ENCODE results near the gene HORMAD2.
"Not testable (repeated sequence)": the region's sequence is repeated elsewhere in the genome, so short reads cannot be mapped to it uniquely, and the experiment has no call there.

Gene HORMAD2

DNA sequence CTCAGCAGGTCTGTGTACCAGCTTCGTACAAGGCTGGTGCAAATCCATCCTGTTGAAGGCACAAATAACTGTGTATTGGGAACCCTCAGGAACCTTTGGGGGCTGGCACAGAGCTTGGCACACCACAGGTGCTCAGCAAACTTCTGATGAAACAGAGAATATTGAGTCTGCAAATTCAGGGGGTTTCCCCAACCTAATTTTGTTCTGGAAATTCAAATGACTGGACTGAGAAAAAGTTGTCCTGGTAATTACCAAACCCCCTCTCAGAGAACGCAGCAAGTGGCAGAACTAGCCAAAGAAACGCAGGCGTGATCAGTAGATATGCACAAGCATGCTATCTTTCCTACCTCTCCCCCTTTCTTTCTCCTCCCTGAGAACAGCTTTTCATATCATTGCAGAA, 118.7 kb downstream of the HORMAD2 start:
- in situ Hi-C loops (cut with HindIII; ENCODE audit: low sequenced_read_pairs), result no loop called here
- TF ChIP-seq, protein P1, sequence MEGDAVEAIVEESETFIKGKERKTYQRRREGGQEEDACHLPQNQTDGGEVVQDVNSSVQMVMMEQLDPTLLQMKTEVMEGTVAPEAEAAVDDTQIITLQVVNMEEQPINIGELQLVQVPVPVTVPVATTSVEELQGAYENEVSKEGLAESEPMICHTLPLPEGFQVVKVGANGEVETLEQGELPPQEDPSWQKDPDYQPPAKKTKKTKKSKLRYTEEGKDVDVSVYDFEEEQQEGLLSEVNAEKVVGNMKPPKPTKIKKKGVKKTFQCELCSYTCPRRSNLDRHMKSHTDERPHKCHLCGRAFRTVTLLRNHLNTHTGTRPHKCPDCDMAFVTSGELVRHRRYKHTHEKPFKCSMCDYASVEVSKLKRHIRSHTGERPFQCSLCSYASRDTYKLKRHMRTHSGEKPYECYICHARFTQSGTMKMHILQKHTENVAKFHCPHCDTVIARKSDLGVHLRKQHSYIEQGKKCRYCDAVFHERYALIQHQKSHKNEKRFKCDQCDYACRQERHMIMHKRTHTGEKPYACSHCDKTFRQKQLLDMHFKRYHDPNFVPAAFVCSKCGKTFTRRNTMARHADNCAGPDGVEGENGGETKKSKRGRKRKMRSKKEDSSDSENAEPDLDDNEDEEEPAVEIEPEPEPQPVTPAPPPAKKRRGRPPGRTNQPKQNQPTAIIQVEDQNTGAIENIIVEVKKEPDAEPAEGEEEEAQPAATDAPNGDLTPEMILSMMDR (IDR thresholded peaks at IDR 0.05; ENCODE audit: low read depth, low read length), result no peak
- no peak overlapping the region for H3K4me3 ChIP-seq (ENCODE audit: low read depth, low read length)
- DNase-seq (ENCODE audit: low read depth, low spot score), result no peak

DNA sequence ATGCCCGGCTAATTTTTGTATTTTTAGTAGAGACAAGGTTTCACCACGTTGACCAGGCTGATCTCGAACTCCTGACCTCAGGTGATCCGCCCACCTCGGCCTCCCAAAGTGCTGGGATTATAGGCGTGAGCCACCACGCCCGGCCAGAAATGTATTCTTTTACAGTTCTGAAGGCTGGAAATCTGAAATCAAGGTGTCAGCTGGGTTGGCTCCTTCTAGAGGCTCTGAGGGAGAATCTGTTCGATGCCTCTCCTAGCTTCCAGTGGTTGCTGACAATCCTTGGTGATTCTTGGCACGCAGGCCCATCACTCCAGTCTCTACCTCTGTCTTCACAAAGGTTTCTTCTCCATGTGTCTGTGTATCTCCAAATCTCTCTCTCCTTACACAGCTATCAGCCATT, 120.6 kb downstream of the HORMAD2 start:
- H3K4me3 ChIP-seq (ENCODE audit: low read depth, low read length); in situ Hi-C loops (cut with HindIII; ENCODE audit: low sequenced_read_pairs); DNase-seq (ENCODE audit: low read depth, low spot score): not testable (repeated sequence)

DNA sequence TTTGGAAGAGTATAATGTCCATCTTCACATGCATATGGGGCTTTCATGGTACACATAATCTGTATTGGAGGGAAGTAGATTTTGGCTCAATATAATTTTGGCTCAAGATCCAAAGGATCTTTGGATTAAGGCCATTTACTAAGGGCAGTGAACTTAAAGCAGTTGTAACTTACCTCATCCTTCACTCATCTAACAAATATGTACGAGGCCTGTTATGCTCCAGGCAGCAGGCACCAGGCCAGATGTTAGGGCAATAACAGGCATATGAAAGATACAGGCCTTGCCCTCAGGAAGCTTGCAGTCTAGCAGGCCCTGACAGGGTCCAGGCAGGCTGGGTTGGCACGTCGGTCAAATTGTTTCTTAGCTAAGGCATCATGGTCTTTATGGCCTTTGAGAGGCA, 121.7 kb downstream of the HORMAD2 start:
- in situ Hi-C loops (cut with HindIII; ENCODE audit: low sequenced_read_pairs), result no loop called here
- H3K4me3 ChIP-seq (ENCODE audit: low read depth, low read length), result no peak overlapping the region
- TF ChIP-seq, protein P1 (IDR thresholded peaks at IDR 0.05; ENCODE audit: low read depth, low read length), result no peak
- peak; percentile 79 for DNase-seq (ENCODE audit: low read depth, low spot score)

DNA sequence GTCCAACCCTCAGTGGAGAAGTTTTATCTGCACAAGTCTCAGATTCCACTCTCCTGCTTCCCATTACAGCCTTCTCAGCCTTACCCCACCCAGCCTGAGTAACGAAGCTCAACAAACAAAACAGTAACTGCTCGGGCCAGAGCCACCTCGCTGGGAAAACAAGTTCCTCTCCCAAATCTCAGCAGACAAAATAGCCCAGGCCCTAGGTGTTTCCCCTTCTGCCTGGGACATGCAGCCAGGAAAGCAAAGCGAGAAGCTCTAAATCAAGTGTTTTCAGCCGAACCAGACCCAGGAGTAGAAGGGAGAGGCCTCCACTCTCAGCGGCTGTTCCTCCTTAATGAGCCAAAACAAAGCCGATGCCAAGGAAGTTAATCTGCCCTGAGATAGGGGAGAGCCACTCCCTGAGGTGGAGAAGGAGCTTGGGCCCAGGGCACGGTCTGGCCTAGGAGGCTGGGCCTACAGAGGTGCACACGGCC, 122.3 kb downstream of the HORMAD2 start:
- TF ChIP-seq, protein P1 (IDR thresholded peaks at IDR 0.05; ENCODE audit: low read depth, low read length), result no peak
- DNase-seq (ENCODE audit: low read depth, low spot score), result peak; percentile 57
- in situ Hi-C loops (cut with HindIII; ENCODE audit: low sequenced_read_pairs), result no loop called here
- H3K4me3 ChIP-seq (ENCODE audit: low read depth, low read length), result no peak overlapping the region

DNA sequence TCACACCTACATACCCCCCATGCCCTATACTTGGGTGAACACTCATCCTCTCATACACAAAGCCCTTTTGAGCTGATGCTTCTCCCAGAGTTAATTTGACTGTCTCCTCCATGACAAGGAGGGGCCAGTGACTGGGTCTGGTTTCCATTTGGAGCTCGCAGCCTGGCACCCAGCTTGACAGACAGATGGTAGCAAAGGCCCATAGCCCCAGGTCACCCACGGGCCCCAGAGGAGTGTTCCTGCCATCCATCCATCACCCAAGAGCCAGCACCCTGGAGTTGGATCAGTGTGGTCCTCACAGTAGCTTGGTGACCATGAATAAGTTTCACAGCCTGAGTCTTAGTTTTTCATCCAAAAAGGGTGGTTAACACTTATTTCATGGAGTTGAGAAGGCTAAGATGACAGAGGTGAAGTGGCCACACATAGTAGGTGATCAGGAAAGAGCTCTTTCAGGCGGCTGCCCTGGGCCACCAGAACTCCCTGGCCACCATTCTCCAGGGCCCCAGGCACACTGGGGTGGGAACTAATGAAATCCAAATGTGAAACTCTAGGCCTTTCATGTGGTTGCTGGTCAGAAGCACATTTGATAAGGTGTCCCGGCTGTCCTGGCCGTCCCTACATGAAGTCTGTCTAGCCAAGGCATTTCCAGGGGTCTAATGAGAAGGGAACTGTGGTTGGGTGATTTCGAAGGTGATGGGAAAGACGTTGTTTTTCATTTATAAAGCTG, 123.9 kb downstream of the HORMAD2 start:
- H3K4me3 ChIP-seq (ENCODE audit: low read depth, low read length), result no peak overlapping the region
- in situ Hi-C loops (cut with HindIII; ENCODE audit: low sequenced_read_pairs), result no loop called here
- no peak for DNase-seq (ENCODE audit: low read depth, low spot score)
- TF ChIP-seq, protein P1 (IDR thresholded peaks at IDR 0.05; ENCODE audit: low read depth, low read length), result no peak

DNA sequence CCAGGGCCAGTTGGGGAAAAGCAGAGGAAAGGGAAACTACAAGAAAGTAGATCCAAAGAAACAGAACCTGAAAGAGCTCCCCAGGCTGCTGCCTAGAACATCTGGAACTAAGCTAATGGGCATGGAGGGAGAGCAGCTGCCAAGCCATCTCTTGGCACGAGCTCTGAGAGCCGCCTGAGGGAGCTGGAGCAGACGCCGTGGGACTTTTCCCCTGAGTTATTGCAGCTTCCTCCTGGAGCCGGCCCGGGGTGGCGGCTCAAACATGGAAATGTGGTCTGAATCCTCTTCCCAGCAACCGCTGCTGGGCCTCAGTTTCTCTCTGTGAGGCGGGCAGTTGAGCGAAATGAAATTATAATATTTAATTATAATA, 124.5 kb downstream of the HORMAD2 start:
- H3K4me3 ChIP-seq (ENCODE audit: low read depth, low read length), result no peak overlapping the region
- in situ Hi-C loops (cut with HindIII; ENCODE audit: low sequenced_read_pairs), result no loop called here
- DNase-seq (ENCODE audit: low read depth, low spot score), result peak; percentile 79
- TF ChIP-seq, protein P1 (IDR thresholded peaks at IDR 0.05; ENCODE audit: low read depth, low read length), result no peak

DNA sequence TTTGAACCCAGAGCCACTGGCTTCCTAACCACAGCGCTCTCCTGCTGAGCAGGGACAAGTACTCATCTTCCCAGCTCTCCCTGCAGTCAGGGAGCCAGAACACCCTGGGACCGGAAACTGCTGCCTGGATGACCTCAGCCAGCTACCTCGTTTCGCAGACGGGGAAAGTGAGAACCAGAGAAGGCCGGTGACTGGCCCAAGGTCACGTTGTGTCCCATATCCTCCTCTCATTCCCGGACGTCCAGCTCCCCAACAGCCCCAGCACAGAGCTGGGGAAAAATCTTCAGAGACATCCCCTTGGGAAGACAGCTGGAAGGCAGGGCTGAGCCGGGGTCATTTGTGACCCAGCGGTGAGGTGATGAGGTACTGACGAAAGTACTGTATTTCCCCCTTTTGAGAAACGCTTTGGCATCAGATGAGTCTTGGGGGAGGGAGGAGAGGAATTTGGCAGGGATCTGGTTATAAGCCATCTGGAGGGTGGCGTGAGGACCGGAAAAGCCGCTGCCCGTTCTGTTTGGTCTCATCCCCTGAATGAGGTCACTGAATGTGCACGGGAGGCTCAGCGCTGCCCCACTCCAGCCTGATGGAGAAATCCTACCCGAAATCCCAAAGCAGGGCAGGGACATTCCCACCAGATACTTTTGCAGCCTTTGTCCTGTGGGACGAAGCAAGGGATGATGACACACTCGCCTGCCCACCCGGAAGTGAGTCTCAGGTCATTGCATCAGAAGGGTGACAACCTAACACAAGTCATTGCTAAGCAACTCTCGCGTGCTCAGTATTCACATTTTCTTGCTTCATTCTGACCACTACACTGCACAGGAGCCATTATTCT, 125.2 kb downstream of the HORMAD2 start:
- TF ChIP-seq, protein P1 (IDR thresholded peaks at IDR 0.05; ENCODE audit: low read depth, low read length), result no peak
- no peak overlapping the region for H3K4me3 ChIP-seq (ENCODE audit: low read depth, low read length)
- in situ Hi-C loops (cut with HindIII; ENCODE audit: low sequenced_read_pairs), result no loop called here
- DNase-seq (ENCODE audit: low read depth, low spot score), result peak; percentile 92

All from astrocyte of the spinal cord (primary cell).